Endothelial cell of umbilical vein (primary cell): ENCODE data around the gene EEF1E1. TPM values are rescaled to one million over a fixed set of nuclear protein-coding genes. Genes with fewer than 3 reads are reported as not detected.

ENCODE experiments used
- BruUV-seq: library from RNA; stranded (reverse); fragments of 400-500 nt; replicated peaks from 2 replicates; lab custom pipeline; 2021; lab: Mats Ljungman, UMichigan
- CTCF ChIA-PET: fragments of 300-600, 350-600 bp; sonication (Branson Sonifier 250); formaldehyde crosslinking; loops from one replicate; lab custom pipeline; 2021; ENCODE audit warnings: antibody characterized with exemption, inconsistent platforms; lab: Charles Lee
- POLR2A ChIA-PET: fragments of 300-600, 350-600 bp; sonication (Branson Sonifier 250); formaldehyde crosslinking; loops from one replicate; lab custom pipeline; 2021; ENCODE audit warnings: antibody characterized with exemption, inconsistent platforms; lab: Charles Lee
- DNase-seq: peaks from one replicate; pipeline ENCODE4 v3.0.0-alpha.2; 2011; ENCODE audit warnings: low read depth, low spot score
- FAIRE-seq: peaks from 2 replicates; lab custom pipeline; 2011; peaks lifted over from hg19 to GRCh38; lab: Jason Lieb, UNC
- H2AFZ ChIP-seq: 2 replicates; pipeline ENCODE4 v1.6.0; 2012; ENCODE audit warnings: low read depth, low read length, control low read depth, inconsistent platforms
- H3K27ac ChIP-seq: 2 replicates; pipeline ENCODE4 v1.5.1; 2011; ENCODE audit warnings: low read depth, mild to moderate bottlenecking, control low read depth, low read length, moderate library complexity; ENCODE audit not compliant: insufficient read depth
- H3K27me3 ChIP-seq, 2 experiments: 2 replicates each; pipeline versions ENCODE4 v1.6.0 to v1.6.1; 2011; ENCODE audit warnings: low read length in 2 of 2, mixed read lengths in 1 of 2; ENCODE audit not compliant: control insufficient read depth in 2 of 2, insufficient read depth in 2 of 2
- H3K36me3 ChIP-seq, 2 experiments: 2 replicates in 1 of 2; 3 replicates in 1 of 2; pipeline ENCODE4 v1.5.1; 2011; ENCODE audit warnings: low read length in 2 of 2, mild to moderate bottlenecking in 1 of 2, moderate library complexity in 1 of 2; ENCODE audit not compliant: control insufficient read depth in 2 of 2, insufficient read depth in 2 of 2; ENCODE audit errors: extremely low read depth in 1 of 2
- H3K4me1 ChIP-seq: 3 replicates; pipeline ENCODE4 v1.5.1; 2011; ENCODE audit warnings: mild to moderate bottlenecking, low read length; ENCODE audit not compliant: control insufficient read depth, insufficient read depth; ENCODE audit errors: extremely low read depth
- H3K4me2 ChIP-seq: 2 replicates; pipeline ENCODE4 v1.6.1; 2011; ENCODE audit warnings: low read length, control low read depth, mixed read lengths; ENCODE audit not compliant: insufficient read depth
- H3K4me3 ChIP-seq, 3 experiments: fragments of 200-600 bp in 1 of 3; sonication (generic), shearing (Covaris generic) in 1 of 3; replicated peaks in 1 of 3; 2 replicates each; pipeline ENCODE4 v1.5.1; 2011 to 2016; ENCODE audit warnings: control low read depth in 3 of 3, low read length in 3 of 3, mild to moderate bottlenecking in 2 of 3, inconsistent platforms in 1 of 3, low read depth in 1 of 3, moderate library complexity in 1 of 3; ENCODE audit not compliant: insufficient read depth in 1 of 3
- H3K79me2 ChIP-seq: 2 replicates; pipeline ENCODE4 v1.6.0; 2012; ENCODE audit warnings: low read length, inconsistent platforms; ENCODE audit not compliant: control insufficient read depth, insufficient read depth
- H3K9ac ChIP-seq: replicated peaks from 2 replicates; pipeline ENCODE3; 2011; ENCODE audit warnings: low read length, control low read depth; ENCODE audit not compliant: insufficient read depth; ENCODE audit errors: extremely low read depth
- H3K9me1 ChIP-seq: replicated peaks from 3 replicates; pipeline ENCODE4 v1.6.0; 2011; ENCODE audit warnings: mild to moderate bottlenecking, low read length; ENCODE audit not compliant: control insufficient read depth, insufficient read depth; ENCODE audit errors: extremely low read depth
- H3K9me3 ChIP-seq: replicated peaks from 2 replicates; pipeline ENCODE4 v1.5.1; 2012; ENCODE audit warnings: low read length, inconsistent platforms; ENCODE audit not compliant: control insufficient read depth, insufficient read depth
- H4K20me1 ChIP-seq: replicated peaks from 2 replicates; pipeline ENCODE3; 2011; ENCODE audit warnings: mild to moderate bottlenecking, low read length; ENCODE audit not compliant: control insufficient read depth, insufficient read depth; ENCODE audit errors: extremely low read depth
- EZH2 ChIP-seq: IDR thresholded peaks from 2 replicates; pipeline ENCODE4 v1.6.1; 2012; ENCODE audit warnings: borderline replicate concordance, low read depth, mild to moderate bottlenecking, moderate library complexity, low read length, inconsistent platforms; ENCODE audit not compliant: severe bottlenecking
- FOS ChIP-seq: IDR thresholded peaks from 2 replicates; pipeline ENCODE4 v1.6.1; 2011; ENCODE audit warnings: mild to moderate bottlenecking, low read length, moderate library complexity, borderline replicate concordance; ENCODE audit not compliant: insufficient read depth
- GATA2 ChIP-seq: IDR thresholded peaks from 2 replicates; pipeline ENCODE4 v1.7.0; 2011; ENCODE audit warnings: low read depth, mild to moderate bottlenecking, moderate library complexity, mixed read lengths, low read length; ENCODE audit not compliant: insufficient read length, insufficient read depth
- JUN ChIP-seq: IDR thresholded peaks from 2 replicates; pipeline ENCODE4 v1.6.1; 2011; ENCODE audit warnings: borderline replicate concordance, low read depth; ENCODE audit not compliant: insufficient read length, insufficient read depth
- MYC ChIP-seq: IDR thresholded peaks from one replicate; pipeline ENCODE4 v1.6.1; 2011; ENCODE audit warnings: mild to moderate bottlenecking, low read depth, low read length
- POLR2A ChIP-seq: IDR thresholded peaks from 2 replicates; pipeline ENCODE4 v1.6.1; 2012; ENCODE audit warnings: low read depth, mild to moderate bottlenecking, control low read depth, low read length
- dilution Hi-C: fragments of 300-500 bp; cut with MboI; formaldehyde crosslinking; loops from one replicate; pipeline ENCODE4 v1.15.0; 2019; ENCODE audit warnings: low sequenced_read_pairs; ENCODE audit not compliant: extremely low pct_ligation_motif_present
- intact Hi-C: fragments of 100-400 bp; cut with micrococcal nuclease; formaldehyde crosslinking; loops from one replicate; pipeline ENCODE4 v1.10.0; 2022
- polyA plus RNA-seq, 4 experiments: library from polyadenylated mRNA; depleted of rRNA in 3 of 4; stranded (reverse) in 3 of 4; unstranded in 1 of 4; fragments of >200 nt; gene quantifications; 2 replicates each; pipeline versions ENCODE4 v1.2.1 to v1.2.3, GENCODE V29; 2011 to 2012; ENCODE audit warnings: missing spikeins in 1 of 4
- total RNA-seq: library from RNA; stranded (reverse); gene quantifications from 2 replicates; pipeline ENCODE4 v1.2.3, GENCODE V29; 2021

EEF1E1 gene
- total and polyA plus RNA-seq, 2 donors (not counting 3 experiments of a cell fraction or from before 2014, with no cell fraction given): 53.8 to 58.1 TPM

GRCh38 chr6:8086755-8087306, 15.5 kb downstream of the EEF1E1 start:
- CTCF ChIA-PET: interaction anchor here (1.0 to 1.3 kb wide), 2 partner anchors 10 to 18 kb away, joined by 3 to 4 read pairs; no protein-coding TSS in a partner anchor
- peaks cover 8 to 13% of the 10 kb centered on the region in 2 experiments for H3K36me3 ChIP-seq
- no peaks in the 10 kb centered on the region for H3K27me3 ChIP-seq

GRCh38 chr6:8085053-8085511, 17.3 kb downstream of the EEF1E1 start:
- dilution Hi-C loops: no loop called here
- Histone ChIP-seq H4K20me1 (no peaks in the 10 kb centered on the region), H3K36me3 (peaks cover 5 to 8% of the 10 kb centered on the region in 2 experiments), H3K4me1 (peaks cover 55% of the 10 kb centered on the region), H3K9me3 (no peaks in the 10 kb centered on the region), H3K79me2 (peaks cover 24% of the 10 kb centered on the region), H2AFZ (no peak overlapping the region), H3K27ac (peak overlapping the region; percentile 93), H3K4me2 (peak overlapping the region; percentile 50), H3K9me1 (no peaks in the 10 kb centered on the region), H3K4me3 (no peak overlapping the region), H3K27me3 (no peaks in the 10 kb centered on the region), H3K9ac (peak overlapping the region; percentile 76)
- BruUV-seq: no TSS peak
- TF ChIP-seq JUN (peak; percentile 78), FOS (peak; percentile 95), MYC (no peak), POLR2A (peak; percentile 38), GATA2 (peak; percentile 46)
- intact Hi-C loops: no loop called here
- CTCF ChIA-PET: interaction anchor here (1.2 to 2.0 kb wide), 7 partner anchors 9 to 362 kb away, joined by 4 to 9 read pairs (median 5); partner anchors contain the start of genes BLOC1S5 and EEF1E1
- POLR2A ChIA-PET: interaction anchor here (0.7 to 1.2 kb wide), 2 partner anchors 21 to 23 kb away, joined by 4 to 5 read pairs; partner anchors contain the start of gene BLOC1S5
- peak; percentile 82 for FAIRE-seq
- DNase-seq: peak; percentile 91

More at GRCh38 chr6:8086755-8087306, 15.5 kb downstream of the EEF1E1 start:
- H3K4me3 ChIP-seq: no peak overlapping the region
- H4K20me1 ChIP-seq: no peaks in the 10 kb centered on the region
- intact Hi-C loops (no loop called here), dilution Hi-C loops (no loop called here)
- TF ChIP-seq POLR2A (no peak), EZH2 (no peak)
- no peak overlapping the region for H3K27ac ChIP-seq
- H2AFZ ChIP-seq: no peak overlapping the region
- peaks cover 38% of the 10 kb centered on the region for H3K4me1 ChIP-seq
- no peak overlapping the region for H3K4me2 ChIP-seq
- DNase-seq (no peak), FAIRE-seq (no peak)
- no peaks in the 10 kb centered on the region for H3K9me1 ChIP-seq
- peaks cover 21% of the 10 kb centered on the region for H3K79me2 ChIP-seq
- no peaks in the 10 kb centered on the region for H3K9me3 ChIP-seq
- BruUV-seq: no TSS peak
- POLR2A ChIA-PET: no interaction called here
- H3K9ac ChIP-seq: no peak overlapping the region
